HG02870 (cell line): ENCODE data around the gene SLC7A10.
"Not testable (repeated sequence)": the region's sequence is repeated elsewhere in the genome, so short reads cannot be mapped to it uniquely, and the experiment has no call there.

Experiments
- ATAC-seq: cut with Tn5 transposase; IDR thresholded peaks from one replicate; pipeline ENCODE4 v1.9.1; 2021; ENCODE audit warnings: mild to moderate bottlenecking, moderate library complexity; ENCODE audit not compliant: unreplicated experiment

SLC7A10 gene

DNA sequence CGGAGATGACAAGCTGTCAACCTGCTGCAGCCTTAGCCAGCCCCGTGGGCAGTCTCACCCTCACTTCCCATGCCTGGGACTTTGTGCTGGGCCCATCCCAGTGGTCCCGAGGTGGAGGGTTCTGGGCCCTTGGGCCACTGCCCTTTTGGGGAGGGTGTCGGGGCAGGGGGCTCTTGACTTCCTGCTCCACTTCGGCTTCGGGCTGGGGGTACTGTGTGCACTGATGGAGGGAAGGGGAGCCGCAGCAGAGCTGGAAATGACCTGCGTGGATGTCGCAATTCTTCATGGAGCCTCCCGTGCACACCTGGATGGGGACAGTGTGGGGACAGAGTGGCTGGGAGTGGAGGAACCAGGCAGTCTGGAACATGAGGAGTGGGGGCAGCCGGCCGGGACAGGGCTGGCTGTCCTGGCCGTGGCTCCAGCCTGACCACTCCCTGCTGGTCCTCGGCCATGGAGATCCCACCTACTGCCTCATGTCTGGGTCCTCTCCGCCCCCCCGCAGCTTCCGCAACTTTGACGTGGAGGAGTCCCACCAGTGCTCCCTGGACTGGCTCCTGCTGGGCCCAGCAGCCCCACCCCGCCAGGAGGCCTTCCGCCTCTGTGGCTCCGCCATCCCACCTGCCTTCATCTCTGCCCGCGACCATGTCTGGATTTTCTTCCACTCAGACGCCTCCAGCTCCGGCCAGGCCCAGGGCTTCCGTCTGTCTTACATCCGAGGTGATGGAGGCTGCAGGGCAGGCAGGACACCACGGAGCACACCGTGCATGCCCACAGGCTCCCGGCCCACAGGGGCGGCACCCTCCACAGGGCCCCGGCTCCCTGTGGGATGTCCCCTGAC is 21.3 kb downstream of the SLC7A10 start:
- no peak for ATAC-seq

DNA sequence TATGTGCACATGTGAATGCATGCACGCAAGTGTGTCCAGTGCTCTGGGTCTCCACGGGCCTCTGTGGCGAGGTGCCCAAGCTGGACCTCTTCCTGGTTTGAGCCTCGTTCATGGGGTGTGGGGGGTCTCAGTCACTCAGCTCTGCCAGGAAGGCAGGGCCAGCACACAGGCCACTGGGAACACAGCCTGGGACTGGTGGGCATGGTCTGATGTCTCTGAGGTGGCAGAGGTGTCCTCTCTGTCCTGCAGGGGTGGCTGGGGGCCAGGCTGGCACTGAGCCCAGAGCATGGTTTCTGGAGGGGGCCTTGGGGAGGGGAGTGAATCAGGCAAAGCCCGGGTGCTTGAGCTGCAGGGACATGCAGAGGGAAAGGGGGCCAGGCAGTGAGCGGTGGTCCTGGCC is 22.1 kb downstream of the SLC7A10 start:
- ATAC-seq: no peak

DNA sequence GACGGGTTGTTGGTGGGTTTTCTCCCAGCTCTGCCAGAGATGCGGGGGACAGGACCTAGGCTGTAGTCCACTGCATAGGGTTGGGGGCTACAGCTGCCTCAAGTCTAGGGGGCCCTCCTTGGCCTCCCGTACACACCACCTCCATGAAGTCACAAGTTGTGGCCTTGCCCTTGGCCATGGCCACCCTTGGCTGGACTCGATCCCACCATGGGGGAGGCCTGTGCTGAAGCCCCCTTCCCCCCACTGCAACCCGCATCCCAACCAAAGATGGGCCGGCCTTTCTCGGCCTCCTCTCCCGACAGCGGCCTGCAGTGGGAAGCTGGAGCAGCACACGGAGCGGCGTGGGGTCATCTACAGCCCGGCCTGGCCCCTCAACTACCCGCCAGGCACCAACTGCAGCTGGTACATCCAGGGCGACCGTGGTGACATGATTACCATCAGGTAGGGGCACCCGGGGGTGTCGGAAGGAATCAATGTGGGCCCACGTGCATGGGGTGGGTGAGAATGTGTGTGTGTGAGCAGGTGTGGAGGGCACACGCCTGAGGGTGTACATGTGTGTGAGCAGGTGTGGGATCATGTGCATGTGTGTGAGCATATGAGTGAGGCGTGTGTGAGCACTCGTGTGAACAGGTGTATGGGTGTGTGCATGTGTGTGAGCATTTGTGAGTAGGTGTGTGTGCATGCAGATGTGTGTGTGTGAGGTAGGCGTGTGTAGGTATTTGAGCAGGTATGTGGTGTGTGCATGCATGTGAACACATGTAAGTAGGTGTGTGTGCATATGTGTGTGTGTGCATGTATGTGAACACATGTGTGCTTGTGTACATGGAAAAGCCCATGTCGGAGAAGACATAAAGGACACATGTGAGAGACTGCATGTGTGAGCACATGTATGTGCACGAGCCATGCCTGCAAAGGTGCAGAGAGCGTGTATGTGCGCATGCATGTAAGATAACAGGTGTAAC is 22.8 kb downstream of the SLC7A10 start:
- ATAC-seq: no peak

DNA sequence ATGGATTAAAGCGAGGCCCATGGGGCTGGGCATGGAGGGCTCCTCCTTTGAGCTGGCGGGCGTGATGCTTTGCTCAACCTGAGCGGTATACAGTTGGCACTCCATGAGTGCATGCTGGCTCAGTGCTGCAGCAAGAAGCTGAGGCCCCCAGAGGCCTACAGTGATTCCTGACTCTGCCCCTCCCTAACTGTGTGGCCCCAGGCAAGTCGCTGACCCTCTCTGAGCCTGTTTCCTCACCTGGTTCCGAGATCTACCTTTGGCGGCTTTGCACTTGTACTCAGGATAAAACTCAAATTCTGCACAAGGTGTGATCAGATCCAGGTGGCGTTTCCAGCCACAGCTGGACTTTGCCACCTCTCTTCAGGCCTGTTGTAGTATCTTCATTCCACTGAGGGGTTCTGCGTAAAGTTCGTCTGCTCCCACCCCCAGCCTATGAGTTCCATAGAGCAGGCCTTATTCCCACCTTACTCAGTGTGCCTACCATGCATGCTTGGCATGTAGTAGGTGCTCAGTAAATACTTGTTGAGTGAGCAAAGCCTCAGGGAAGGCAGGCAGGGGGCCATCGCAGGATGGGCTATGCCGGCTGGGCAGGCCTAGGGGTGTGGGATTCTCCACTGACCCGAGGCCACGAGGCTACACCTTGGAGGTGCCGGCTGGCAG is 23.6 kb downstream of the SLC7A10 start:
- no peak for ATAC-seq

DNA sequence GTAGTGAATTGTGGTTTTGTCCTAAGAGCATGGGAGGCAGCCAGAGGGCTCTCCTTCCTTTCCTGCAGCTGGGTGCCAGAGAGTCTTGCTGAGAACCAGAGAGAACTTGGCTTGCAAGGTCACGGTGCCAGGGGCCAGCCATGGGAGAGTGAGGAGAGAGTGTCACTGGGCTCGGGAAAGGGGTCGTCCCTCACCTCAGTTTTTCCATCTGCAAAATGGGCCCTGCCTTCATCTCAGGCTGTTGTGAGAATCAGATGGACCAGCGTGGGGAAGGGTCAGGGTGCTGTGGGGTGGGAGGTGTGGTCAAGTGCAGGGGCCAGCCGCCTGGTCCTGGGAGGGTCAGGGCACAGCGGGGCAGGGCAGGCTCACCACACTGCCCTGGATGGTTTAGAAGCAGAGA is 24.2 kb downstream of the SLC7A10 start:
- ATAC-seq: no peak

DNA sequence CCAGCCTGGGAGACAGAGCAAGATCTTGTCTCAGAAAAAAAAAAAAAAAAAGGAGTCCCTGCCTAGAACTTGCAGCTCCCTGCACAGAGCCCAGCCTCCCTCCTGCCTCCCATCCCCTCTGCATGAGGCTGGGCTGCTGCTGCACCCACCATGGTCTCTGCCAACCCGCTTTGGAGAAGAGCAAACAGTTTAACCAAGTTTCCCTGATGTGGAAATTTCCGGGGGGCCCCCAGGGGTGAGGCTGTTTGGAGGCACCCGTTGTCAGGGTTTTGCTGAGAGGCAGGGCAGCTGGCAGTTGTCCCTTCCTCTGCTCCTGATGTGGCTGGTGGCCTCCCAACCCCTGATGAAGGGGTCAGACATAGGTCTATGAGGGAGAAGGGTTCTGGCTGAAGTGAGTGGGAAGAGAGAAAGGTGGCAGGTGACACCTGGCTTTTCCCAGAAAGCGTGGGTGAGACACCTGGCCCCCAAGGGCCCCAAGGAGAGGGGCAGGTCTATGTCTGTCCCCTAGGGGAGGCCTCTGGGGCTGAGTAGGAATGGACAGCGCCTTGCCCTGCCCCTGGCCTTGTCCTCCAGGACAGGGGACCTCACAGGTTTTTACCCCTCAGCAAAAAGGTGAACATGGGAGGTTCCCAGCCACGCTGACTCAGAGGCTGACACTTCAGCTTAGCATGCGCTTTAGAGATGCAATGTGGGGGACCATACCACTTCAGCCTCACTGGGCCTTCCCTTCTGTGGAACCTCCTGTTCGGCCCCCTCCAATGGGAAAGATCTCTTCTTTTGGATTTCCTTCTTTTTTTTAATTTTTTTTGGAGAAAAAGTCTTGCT is 26.0 kb downstream of the SLC7A10 start:
- ATAC-seq: no peak

DNA sequence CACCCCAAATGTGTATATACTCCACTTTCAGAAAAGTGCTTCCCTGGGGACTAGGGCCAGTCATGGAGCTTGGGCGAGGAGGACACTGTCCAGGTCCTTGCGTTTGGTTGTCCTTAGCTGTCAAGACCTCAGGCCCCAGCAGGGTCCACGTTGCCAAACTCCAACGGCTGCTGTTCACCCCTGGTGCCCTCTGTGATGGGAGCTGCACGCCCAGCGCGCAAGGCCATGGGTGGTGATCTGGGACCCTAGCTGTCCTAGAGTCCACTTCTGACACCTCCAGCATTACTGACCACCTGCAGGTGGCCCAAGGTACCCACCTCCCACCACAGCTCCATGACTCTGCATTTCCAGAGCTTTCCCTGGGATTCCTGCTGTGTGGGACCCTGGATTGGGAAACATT is 27.5 kb downstream of the SLC7A10 start:
- no peak for ATAC-seq

DNA sequence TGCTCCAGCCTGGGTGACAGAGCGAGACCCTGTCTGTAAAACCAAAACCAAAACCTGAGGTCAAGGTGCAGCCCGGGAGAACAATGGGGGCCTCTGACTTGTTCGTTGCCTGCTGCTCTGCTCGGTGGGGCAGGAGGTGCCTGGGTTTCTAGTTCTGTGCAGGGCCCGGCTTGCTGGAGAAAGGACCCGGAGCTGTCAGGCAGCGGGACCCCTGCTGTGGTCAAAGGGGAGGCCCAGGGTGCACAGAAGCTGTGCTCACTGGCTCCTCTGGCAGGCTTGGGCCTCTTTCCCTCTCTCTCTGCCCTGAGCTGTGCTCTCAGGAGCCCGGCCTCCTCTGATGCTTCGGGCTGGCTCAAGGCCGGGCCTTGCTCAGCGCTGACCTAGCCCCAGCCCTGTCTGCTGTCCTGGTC is 28.1 kb downstream of the SLC7A10 start:
- ATAC-seq: no peak

DNA sequence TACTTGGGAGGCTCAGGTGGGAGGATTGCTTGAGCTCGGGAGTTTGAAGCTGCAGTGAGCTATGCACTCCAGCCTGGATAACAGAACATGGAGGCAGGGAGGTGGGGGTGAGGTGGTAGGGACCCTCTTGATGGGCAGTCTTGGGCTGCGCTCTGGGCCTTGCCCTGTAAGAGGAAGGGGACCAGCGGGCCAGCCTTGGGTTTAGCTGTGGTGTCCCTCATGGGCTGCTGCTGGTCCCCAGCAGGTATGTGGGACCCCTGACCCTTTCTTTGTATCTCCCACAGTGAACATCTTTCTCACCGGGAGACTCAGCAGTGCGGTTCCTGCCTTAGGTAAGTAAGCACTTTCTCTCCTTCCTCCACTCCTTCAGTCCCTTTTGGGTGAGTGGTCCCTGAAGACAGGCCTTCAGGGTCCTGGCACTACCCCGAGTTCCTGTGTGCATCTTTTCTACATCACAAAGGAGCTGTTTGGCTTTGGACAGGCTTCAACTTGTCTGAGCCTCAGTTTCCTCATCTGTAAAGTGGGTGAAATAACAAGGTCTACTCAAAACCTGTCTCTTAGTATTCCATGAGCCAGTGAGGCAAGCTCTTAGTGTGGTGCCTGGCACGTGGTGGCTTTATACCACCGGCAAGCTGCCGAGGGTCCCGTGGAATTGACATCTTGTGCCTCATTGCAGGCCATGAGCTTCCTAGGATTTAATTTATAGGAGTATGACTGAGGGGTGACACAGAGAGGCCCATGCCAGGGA is 29.0 kb downstream of the SLC7A10 start:
- no peak for ATAC-seq

DNA sequence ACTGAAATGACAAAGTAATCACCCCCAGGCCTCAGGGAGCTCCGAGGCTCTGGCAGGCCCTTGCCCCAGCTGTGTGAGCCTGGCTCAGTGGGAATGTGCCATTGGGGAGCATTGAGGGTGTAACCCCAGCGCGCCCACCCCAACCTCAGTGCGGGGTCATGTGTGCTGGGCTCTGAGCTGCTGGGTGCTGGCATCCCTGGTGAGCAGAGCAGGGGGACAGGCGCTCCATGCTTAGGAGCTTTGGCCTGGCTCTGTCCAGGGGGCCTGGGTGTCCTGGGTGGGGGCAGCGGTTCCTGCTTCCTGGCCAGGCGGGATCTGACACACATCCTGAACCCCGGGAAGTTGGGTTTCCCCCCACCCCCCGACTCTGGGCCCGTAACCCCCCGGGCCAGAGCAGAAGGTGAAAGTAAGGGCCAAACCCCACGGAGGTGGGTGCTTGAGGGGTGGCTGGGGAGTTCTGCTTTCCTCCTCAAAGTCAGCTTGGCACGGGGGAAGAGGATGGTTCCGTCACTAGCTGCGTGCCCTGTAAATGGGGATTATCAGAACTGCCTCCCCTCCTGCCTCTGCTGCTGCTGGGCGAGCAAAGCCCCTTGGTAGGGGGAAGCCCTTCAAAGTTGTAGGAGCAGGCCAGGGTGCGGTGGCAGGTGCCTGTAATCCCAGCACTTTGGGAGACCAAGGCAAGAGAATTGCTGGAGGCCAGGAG is 29.9 kb downstream of the SLC7A10 start:
- ATAC-seq: no peak

DNA sequence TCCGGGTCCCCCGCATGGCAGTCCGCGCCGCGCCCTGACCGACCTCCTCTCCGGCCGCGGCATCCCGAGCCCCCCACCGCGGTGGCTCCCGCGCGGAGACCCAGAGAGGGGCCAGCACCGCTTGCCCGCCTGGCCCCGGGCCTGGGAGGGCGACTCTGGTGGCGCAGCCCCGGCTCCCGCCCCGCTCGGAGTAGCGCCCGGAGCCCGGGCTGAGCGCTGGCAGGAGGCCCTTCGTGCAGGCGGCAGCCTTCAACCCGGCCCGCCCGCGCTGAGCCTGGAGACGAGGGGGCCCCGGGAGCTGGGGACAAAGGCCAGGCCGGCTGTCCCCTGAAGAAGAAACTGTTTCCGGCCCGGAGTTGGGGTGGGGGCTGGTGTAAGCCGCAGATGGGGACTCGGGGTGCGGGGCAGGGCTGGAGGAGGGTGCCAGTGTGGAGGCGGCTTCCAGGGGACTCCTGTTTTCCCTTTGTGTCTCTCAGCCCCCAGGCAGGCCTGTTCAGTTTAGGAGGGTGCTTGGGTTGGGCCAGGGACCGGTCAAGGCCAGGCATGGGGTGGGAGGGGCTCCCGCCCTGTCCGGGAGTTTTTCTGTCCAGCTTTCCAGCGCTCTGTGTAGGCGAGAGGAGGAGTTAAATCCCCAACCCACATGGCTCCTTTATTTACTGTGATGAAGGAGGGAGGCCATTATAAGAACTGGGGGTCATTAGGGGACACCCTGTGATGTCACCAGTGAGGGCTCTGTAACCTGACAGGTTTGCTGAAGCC is 30.6 kb downstream of the SLC7A10 start:
- no peak for ATAC-seq

DNA sequence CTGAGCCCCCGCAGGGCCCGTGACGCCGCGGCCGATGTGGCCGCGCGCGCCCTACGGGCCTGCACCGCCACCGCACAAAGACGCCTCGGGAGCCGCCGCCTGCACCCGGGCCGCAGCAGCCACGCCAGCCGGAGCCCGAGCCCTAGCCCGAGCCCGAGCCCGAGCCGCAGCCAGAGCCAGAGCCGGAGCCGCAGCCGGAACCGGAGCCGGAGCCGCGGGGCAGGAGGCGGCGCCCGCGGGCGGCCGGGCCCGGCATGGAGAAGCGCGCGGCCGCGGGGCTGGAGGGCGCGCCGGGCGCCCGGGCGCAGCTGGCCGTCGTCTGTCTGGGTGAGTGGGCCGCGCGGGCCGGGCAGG is 31.1 kb downstream of the SLC7A10 start:
- ATAC-seq: no peak

DNA sequence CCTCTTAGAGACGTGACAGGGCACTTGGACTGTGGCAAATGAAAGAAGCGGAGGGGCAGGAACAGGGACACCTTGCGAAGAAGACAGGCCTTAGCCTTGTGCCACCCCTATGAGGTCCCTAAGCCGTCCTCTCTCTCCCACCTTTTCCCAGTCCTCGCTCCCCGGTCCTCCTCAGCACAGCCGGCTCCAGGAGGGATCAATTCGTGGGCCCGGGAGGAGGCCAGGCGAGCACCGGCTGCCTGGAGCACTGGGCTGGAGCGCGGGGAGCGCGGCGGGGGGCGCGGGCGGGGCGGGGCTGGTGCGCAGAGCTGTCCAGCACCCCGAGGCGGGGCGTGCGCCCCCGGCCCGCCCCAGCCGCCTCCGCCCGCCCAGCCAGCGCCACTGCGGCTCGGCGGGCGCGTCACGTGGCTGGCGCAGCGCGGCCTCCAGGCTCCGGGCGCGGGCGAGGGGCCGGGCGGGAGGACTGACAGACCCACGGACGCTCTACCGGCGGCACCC is 31.7 kb downstream of the SLC7A10 start, which contains the start of gene LRP3:
LRP3 (plus strand) TSS at position 466 of the 498 bp plus-strand sequence. CDS start 456 bp downstream, outside the sequence.
- ATAC-seq: no peak

DNA sequence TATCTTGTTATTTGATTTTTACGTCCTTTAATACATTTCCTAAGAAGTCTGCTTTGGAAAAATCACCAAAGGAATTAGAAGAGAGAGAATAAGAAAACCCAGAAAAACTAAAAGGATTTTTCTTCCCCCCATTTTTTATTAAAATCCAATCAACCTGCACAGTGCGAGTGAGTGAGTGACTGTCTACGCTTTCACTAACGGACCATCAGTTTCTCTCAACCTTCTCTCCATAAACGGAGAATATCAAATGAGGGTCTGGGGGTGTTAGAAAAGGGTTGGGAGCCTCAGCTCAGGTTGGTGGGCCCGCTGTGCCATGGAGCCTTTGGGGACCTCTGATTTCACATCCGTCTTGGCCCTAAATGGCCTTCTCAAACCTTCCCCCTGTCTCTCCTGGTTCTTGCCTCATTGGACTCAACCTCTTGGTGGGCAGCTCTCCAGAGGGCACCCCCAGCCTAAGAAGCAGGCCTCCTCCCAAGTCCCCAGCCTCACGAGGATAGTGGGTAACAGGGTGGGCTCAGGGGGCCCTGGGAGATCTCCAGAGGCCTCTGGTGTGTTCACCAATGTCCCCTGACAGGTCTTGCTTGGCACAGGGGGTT is 32.3 kb downstream of the SLC7A10 start:
- no peak for ATAC-seq

DNA sequence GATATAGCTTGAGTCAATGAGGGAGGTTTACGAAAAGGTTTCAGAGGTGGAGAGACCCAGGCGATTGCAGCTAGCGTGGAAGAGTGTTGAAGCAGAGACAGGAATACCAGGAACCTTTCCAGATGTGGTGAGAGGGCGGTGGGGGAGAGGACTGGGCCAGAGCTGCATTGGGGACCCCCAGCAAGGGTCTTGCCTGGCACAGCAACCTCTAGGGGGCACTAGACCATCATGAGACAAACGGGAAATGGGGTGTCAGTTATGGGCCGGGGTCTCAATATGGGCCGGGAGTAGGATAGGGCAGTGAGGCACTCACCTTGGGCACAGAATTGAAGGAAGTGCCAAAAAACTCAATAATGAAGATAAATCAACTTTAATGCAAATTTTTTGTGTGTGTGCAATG is 33.6 kb downstream of the SLC7A10 start:
- no peak for ATAC-seq

DNA sequence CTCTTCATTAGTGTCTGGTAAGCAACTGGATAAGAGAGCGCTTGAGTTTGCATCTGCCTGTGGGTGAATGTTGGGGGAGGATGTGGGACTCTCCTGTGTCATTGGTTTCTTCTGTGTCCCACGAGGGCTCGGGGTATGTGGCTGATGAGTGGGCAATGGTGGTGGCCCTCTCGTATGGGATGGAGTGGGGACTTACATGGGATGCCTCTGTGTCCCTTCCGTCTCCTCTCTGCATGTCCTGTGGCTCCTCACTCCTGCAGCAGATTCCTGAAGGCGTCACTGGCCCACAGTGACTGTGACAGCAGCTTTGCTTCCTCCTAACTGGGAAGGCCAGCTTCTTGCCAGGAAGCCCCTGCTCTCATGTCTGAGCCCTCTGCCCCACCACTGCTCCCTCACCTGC is 34.1 kb downstream of the SLC7A10 start:
- ATAC-seq: no peak

DNA sequence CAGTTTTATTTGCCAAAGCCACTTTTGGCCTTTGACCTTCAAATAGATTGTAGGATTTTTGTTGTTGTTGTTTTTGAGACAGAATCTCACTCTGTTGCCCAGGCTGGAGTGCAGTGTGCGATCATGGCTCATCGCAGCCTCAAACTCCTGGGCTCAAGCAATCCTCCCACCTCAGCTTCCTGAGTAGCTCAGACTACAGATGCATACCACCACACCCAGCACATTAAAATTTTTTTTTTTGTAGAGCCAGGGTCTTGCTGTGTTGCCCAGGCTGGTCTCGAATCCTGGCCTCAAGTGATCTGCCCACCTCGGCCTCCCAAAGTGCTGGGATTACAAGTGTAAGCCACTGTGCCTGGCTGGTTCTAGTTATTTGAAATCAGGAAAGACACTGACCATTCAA is 34.6 kb downstream of the SLC7A10 start:
- ATAC-seq: not testable (repeated sequence)

DNA sequence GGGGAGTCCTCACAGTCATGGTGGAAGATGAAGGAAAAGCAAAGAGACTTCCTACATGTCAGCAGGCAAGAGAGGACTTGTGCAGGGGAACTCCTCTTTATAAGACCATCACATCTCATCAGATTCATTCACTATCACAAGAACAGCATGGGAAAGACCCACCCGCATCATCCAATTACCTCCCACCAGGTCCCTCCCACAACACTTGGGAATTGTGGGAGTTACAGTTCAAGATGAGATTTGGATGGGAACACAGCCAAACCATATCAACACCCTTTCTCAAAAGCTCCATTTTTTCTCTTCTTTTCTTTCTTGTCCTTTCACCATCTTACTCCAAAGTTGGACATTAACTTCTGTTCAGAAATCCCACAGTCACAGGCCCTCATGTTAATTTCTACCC is 36.2 kb downstream of the SLC7A10 start:
- ATAC-seq: no peak
